ENCODE data around the gene TTC5. TPM values are rescaled to one million over a fixed set of nuclear protein-coding genes. Genes with fewer than 3 reads are reported as not detected.
A peak's percentile ranks its signal among the peaks of the same experiment; 100 is the strongest.

Gene TTC5, protein sequence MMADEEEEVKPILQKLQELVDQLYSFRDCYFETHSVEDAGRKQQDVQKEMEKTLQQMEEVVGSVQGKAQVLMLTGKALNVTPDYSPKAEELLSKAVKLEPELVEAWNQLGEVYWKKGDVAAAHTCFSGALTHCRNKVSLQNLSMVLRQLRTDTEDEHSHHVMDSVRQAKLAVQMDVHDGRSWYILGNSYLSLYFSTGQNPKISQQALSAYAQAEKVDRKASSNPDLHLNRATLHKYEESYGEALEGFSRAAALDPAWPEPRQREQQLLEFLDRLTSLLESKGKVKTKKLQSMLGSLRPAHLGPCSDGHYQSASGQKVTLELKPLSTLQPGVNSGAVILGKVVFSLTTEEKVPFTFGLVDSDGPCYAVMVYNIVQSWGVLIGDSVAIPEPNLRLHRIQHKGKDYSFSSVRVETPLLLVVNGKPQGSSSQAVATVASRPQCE
- 14.3 TPM for total RNA-seq (ENCODE audit: unreplicated experiment)
- long read RNA-seq, full-length matches to known transcripts, result 10 of 14 reads
- long read RNA-seq, partial matches to known transcripts, result 1 of 14 reads
- long read RNA-seq, other reads (novel, unspliced or antisense), result 3 of 14 reads

DNA sequence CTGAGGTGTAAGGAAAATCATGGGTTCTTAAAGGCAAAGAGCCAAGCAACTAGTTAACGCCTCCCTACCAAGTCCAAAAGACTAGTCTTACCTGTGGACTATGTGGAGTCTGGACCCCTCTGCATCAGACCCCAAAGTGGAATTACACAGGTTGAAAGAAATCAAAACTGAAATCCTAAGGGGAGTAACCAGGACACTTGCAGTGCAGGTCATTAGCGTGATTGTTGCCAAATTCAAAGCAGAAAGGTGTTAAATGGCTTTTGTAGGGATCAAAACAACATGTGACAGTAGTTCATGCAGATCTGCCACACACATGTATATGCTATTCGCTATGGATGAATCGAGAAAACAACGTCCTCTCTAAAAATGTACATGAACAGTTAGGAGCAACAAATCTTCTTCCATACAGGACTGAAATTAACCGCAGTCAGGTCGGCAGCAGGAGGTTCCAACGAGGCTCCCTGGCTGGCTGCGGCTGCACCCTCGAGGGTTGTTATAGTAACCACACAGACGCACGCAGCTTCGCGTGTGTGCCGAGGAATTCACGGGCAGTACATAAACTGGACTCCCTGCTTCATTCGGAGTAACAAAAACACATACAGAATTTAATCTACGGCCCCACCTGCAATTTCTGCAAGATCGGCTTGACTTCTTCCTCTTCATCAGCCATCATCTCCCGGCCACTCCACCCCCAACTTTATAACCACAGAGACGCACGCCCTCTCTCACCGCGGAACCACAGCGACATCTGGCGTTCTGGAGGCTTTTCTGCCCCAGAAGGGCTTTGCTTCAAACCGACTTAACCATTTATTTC is at the start of gene TTC5:
Gene TTC5 (minus strand): TSS at position 687 of the 814 bp plus-strand sequence. CDS start 14 bp downstream, at position 673.
- Mint-ChIP-seq H3K27me3 (ENCODE audit: unreplicated experiment) (no peaks in the 10 kb centered on the region), H3K27ac (ENCODE audit: unreplicated experiment) (peak within 1 kb of the TSS; percentile 96), H3K4me3 (ENCODE audit: unreplicated experiment) (peak within 1 kb of the TSS; percentile 98), H3K36me3 (ENCODE audit: low read depth, unreplicated experiment) (peaks cover 12% of the 10 kb centered on the region), H3K9me3 (ENCODE audit: unreplicated experiment) (no peaks in the 10 kb centered on the region), H3K4me1 (ENCODE audit: unreplicated experiment) (peaks cover 6% of the 10 kb centered on the region)
- TF ChIP-seq, protein P1, sequence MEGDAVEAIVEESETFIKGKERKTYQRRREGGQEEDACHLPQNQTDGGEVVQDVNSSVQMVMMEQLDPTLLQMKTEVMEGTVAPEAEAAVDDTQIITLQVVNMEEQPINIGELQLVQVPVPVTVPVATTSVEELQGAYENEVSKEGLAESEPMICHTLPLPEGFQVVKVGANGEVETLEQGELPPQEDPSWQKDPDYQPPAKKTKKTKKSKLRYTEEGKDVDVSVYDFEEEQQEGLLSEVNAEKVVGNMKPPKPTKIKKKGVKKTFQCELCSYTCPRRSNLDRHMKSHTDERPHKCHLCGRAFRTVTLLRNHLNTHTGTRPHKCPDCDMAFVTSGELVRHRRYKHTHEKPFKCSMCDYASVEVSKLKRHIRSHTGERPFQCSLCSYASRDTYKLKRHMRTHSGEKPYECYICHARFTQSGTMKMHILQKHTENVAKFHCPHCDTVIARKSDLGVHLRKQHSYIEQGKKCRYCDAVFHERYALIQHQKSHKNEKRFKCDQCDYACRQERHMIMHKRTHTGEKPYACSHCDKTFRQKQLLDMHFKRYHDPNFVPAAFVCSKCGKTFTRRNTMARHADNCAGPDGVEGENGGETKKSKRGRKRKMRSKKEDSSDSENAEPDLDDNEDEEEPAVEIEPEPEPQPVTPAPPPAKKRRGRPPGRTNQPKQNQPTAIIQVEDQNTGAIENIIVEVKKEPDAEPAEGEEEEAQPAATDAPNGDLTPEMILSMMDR (IDR thresholded peaks at IDR 0.05; ENCODE audit: unreplicated experiment), result peak; percentile 65
- DNase-seq (ENCODE audit: low spot score), result peak; percentile 90

DNA sequence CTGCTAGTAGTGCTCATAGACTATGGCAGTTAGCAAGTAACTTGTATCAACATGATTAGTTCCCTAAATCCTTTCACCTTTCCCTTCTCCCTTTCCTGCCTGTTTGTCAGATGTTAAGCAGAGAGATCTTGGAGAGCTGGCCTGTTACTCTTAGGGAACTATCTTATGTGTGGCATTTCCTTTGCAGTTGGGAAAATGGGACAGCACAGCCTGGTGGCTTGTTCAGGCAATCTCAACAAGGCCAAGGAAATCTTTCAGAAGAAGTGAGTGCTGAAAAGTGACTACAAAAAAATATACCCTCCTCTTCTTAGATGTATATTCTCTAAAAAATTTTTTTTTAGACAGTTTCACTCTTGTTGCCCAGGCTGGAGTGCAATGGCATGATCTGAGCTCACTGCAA is 45.1 kb upstream of the TTC5 start:
- Mint-ChIP-seq H3K27ac (ENCODE audit: unreplicated experiment) (no peak overlapping the region), H3K4me1 (ENCODE audit: unreplicated experiment) (no peaks in the 10 kb centered on the region), H3K4me3 (ENCODE audit: unreplicated experiment) (no peak overlapping the region), H3K9me3 (ENCODE audit: unreplicated experiment) (no peaks in the 10 kb centered on the region), H3K36me3 (ENCODE audit: low read depth, unreplicated experiment) (peaks cover 36% of the 10 kb centered on the region), H3K27me3 (ENCODE audit: unreplicated experiment) (peaks cover 3% of the 10 kb centered on the region)
- TF ChIP-seq, protein P1 (IDR thresholded peaks at IDR 0.05; ENCODE audit: unreplicated experiment), result no peak
- no peak for DNase-seq (ENCODE audit: low spot score)

DNA sequence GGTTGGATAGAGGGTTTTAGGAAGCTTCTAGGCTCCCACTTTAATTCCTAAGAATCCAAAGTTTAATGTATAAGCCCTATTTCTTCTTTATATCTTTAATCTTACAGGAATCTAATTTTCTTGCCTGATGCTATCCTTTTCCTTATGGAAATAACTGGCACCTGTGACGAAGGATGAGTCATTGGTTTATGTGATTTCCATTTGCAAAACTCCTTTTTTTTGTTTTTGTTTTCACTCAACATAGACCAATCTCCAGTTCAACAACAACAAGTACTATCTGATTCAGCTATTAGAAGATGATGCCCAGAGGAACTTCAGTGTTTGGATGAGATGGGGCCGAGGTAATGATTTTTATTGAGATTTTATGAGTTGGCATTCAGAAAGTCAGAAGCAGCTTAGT is 44.5 kb upstream of the TTC5 start:
- Mint-ChIP-seq H3K4me1 (ENCODE audit: unreplicated experiment) (no peaks in the 10 kb centered on the region), H3K27me3 (ENCODE audit: unreplicated experiment) (peaks cover 3% of the 10 kb centered on the region), H3K9me3 (ENCODE audit: unreplicated experiment) (no peaks in the 10 kb centered on the region), H3K36me3 (ENCODE audit: low read depth, unreplicated experiment) (peaks cover 37% of the 10 kb centered on the region), H3K27ac (ENCODE audit: unreplicated experiment) (no peak overlapping the region), H3K4me3 (ENCODE audit: unreplicated experiment) (peak overlapping the region; percentile 22)
- TF ChIP-seq, protein P1 (IDR thresholded peaks at IDR 0.05; ENCODE audit: unreplicated experiment), result no peak
- DNase-seq (ENCODE audit: low spot score), result no peak

DNA sequence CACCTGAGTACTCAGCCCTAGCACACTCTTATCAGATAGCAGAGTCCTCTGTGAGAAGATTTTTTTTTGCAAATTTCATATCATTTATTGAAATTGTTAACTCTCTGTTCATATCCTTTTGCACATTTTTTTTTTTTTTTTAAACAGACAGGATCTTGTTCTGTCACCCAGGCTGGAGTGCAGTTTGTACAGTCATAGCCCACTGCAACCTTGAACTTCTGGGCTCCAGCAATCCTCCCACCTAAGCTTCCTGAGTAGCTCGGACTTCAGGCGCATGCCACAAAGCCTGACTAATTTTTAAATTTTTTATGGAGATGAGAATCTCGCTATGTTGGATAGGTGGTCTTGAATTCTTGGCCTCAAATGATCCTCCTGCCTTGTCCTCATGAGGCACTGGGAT is 42.0 kb upstream of the TTC5 start:
- H3K9me3 Mint-ChIP-seq (ENCODE audit: unreplicated experiment), result no peaks in the 10 kb centered on the region
- no peaks in the 10 kb centered on the region for H3K4me1 Mint-ChIP-seq (ENCODE audit: unreplicated experiment)
- no peak for DNase-seq (ENCODE audit: low spot score)
- H3K36me3 Mint-ChIP-seq (ENCODE audit: low read depth, unreplicated experiment), result peaks cover 30% of the 10 kb centered on the region
- no peak overlapping the region for H3K4me3 Mint-ChIP-seq (ENCODE audit: unreplicated experiment)
- H3K27me3 Mint-ChIP-seq (ENCODE audit: unreplicated experiment), result peaks cover 7% of the 10 kb centered on the region
- H3K27ac Mint-ChIP-seq (ENCODE audit: unreplicated experiment), result no peak overlapping the region
- TF ChIP-seq, protein P1 (IDR thresholded peaks at IDR 0.05; ENCODE audit: unreplicated experiment), result no peak
